Measurements from ENCODE around the gene DNAH10. TPM values are rescaled to one million over a fixed set of nuclear protein-coding genes. Genes with fewer than 3 reads are reported as not detected.

DNAH10 gene
- total and polyA plus RNA-seq, 2 of the 4 experiments (the other 2 are of a cell fraction) = 0.18 to 0.22 TPM

- Histone ChIP-seq H3K79me1 (ENCODE audit: low read depth in 1 of 2, low read length in 2 of 2) (no peaks in the 10 kb centered on the region), H3K4me3 (ENCODE audit: insufficient read depth, low read depth, low read length) (no peak overlapping the region), H4K8ac (ENCODE audit: low read depth in 2 of 2, low read length in 2 of 2) (no peak overlapping the region), H3K56ac (ENCODE audit: extremely low read depth, insufficient read depth, low read length) (no peak overlapping the region), H3K9me3 (ENCODE audit: control insufficient read depth, insufficient read depth, low read length) (no peaks in the 10 kb centered on the region), H3K4me2 (ENCODE audit: low read depth, low read length) (no peak overlapping the region), H3K4ac (ENCODE audit: low read depth, low read length) (no peak overlapping the region), H4K5ac (ENCODE audit: low read depth, low read length) (no peak overlapping the region), H3K18ac (ENCODE audit: low read depth, low read length) (no peak overlapping the region), H2AK5ac (ENCODE audit: low read depth, low read length) (no peak overlapping the region), H3K9me1 (ENCODE audit: insufficient read depth, low read length) (no peaks in the 10 kb centered on the region), H3K9ac (ENCODE audit: low read depth, low read length) (no peak overlapping the region), H2BK15ac (ENCODE audit: low read depth, low read length) (no peak overlapping the region), H3K23ac (ENCODE audit: low read depth, low read length) (no peak overlapping the region), H2AK9ac (replicated peaks; ENCODE audit: low read depth, low read length, poor library complexity) (no peak overlapping the region), H3K14ac (replicated peaks; ENCODE audit: low read depth, low read length) (no peak overlapping the region), H3K4me1 (ENCODE audit: control insufficient read depth, insufficient read depth, low read length) (no peaks in the 10 kb centered on the region), H2BK120ac (ENCODE audit: low read depth, low read length) (no peak overlapping the region), H2AFZ (replicated peaks; ENCODE audit: low read length, poor library complexity) (no peak overlapping the region), H4K91ac (ENCODE audit: insufficient read depth, low read depth, low read length) (no peak overlapping the region), H3K27me3 (ENCODE audit: control insufficient read depth, insufficient read depth, low read length) (peaks cover 8% of the 10 kb centered on the region; the same call in 1 of the 2 replicates), H3K36me3 (ENCODE audit: control insufficient read depth, insufficient read depth, low read length) (no peaks in the 10 kb centered on the region), H2BK5ac (ENCODE audit: low read depth, low read length, poor library complexity, severe bottlenecking) (no peak overlapping the region), H2BK20ac (ENCODE audit: low read depth, low read length) (no peak overlapping the region), H3K27ac (ENCODE audit: insufficient read depth, low read length) (no peak overlapping the region), H4K20me1 (ENCODE audit: insufficient read depth, low read length) (no peaks in the 10 kb centered on the region)
- no peak for ATAC-seq (ENCODE audit: low read depth)
- TF ChIP-seq FOS (IDR thresholded peaks at IDR 0.05; ENCODE audit: low read depth, low read length) (no peak), NFE2L2 (IDR thresholded peaks at IDR 0.05; ENCODE audit: low read depth, low read length) (no peak), CHD1 (IDR thresholded peaks at IDR 0.05; ENCODE audit: low read depth, low read length) (no peak), BHLHE40 (IDR thresholded peaks at IDR 0.05; ENCODE audit: low read depth, low read length) (no peak), RFX5 (IDR thresholded peaks at IDR 0.05; ENCODE audit: low read depth, low read length) (no peak), POLR2A (IDR thresholded peaks at IDR 0.05; ENCODE audit: low read depth, low read length) (no peak), MXI1 (IDR thresholded peaks at IDR 0.05; ENCODE audit: borderline replicate concordance, low read depth, low read length) (no peak), CEBPB (IDR thresholded peaks at IDR 0.05; ENCODE audit: low read depth, low read length) (no peak), MAZ (IDR thresholded peaks at IDR 0.05; ENCODE audit: borderline replicate concordance, low read depth, low read length) (no peak), USF2 (IDR thresholded peaks at IDR 0.05; ENCODE audit: low read depth, low read length) (no peak), MAFK (IDR thresholded peaks at IDR 0.05; ENCODE audit: low read depth, low read length) (no peak), RAD21 (IDR thresholded peaks at IDR 0.05; ENCODE audit: low read length) (peak; percentile 30; the same call in 1 of the 2 replicates), RCOR1 (IDR thresholded peaks at IDR 0.05; ENCODE audit: insufficient replicate concordance, low read length) (no peak), SMC3 (IDR thresholded peaks at IDR 0.05; ENCODE audit: low read depth, low read length) (peak; percentile 35; the same call in 1 of the 2 replicates)
- TF ChIP-seq, protein P1, sequence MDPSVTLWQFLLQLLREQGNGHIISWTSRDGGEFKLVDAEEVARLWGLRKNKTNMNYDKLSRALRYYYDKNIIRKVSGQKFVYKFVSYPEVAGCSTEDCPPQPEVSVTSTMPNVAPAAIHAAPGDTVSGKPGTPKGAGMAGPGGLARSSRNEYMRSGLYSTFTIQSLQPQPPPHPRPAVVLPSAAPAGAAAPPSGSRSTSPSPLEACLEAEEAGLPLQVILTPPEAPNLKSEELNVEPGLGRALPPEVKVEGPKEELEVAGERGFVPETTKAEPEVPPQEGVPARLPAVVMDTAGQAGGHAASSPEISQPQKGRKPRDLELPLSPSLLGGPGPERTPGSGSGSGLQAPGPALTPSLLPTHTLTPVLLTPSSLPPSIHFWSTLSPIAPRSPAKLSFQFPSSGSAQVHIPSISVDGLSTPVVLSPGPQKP (IDR thresholded peaks at IDR 0.05; ENCODE audit: borderline replicate concordance, low read depth, low read length) = no peak
- TF ChIP-seq, protein P2, sequence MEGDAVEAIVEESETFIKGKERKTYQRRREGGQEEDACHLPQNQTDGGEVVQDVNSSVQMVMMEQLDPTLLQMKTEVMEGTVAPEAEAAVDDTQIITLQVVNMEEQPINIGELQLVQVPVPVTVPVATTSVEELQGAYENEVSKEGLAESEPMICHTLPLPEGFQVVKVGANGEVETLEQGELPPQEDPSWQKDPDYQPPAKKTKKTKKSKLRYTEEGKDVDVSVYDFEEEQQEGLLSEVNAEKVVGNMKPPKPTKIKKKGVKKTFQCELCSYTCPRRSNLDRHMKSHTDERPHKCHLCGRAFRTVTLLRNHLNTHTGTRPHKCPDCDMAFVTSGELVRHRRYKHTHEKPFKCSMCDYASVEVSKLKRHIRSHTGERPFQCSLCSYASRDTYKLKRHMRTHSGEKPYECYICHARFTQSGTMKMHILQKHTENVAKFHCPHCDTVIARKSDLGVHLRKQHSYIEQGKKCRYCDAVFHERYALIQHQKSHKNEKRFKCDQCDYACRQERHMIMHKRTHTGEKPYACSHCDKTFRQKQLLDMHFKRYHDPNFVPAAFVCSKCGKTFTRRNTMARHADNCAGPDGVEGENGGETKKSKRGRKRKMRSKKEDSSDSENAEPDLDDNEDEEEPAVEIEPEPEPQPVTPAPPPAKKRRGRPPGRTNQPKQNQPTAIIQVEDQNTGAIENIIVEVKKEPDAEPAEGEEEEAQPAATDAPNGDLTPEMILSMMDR (conservative IDR thresholded peaks at IDR 0.05; ENCODE audit: low read depth, low read length) = peak; percentile 35
- no TSS peak for BruUV-seq (replicated peaks)
- intact Hi-C loops (cut with micrococcal nuclease) (no loop called here), in situ Hi-C loops (cut with MboI; ENCODE audit: low sequenced_read_pairs) (loop anchor here (5.0 kb wide), 1 partner anchor 179 kb away; no protein-coding TSS in a partner anchor), dilution Hi-C loops (cut with HindIII; ENCODE audit: low sequenced_read_pairs, unreplicated experiment) (no loop called here)
- POLR2A ChIA-PET (ENCODE audit: unreplicated experiment) = no interaction called here
- peak; percentile 7 for DNase-seq
- WGBS, 2 experiments (ENCODE audit: extremely low coverage in 2 of 2, insufficient read length in 1 of 2) = no CpG with 5 or more reads among the region's 4 CpGs
- CTCF ChIA-PET = no interaction called here
These were observed 46.1 kb downstream of the DNAH10 start for GRCh38 chr12:123808167-123808566.
